ENCODE measurements around the gene PIP5KL1.

DNA sequence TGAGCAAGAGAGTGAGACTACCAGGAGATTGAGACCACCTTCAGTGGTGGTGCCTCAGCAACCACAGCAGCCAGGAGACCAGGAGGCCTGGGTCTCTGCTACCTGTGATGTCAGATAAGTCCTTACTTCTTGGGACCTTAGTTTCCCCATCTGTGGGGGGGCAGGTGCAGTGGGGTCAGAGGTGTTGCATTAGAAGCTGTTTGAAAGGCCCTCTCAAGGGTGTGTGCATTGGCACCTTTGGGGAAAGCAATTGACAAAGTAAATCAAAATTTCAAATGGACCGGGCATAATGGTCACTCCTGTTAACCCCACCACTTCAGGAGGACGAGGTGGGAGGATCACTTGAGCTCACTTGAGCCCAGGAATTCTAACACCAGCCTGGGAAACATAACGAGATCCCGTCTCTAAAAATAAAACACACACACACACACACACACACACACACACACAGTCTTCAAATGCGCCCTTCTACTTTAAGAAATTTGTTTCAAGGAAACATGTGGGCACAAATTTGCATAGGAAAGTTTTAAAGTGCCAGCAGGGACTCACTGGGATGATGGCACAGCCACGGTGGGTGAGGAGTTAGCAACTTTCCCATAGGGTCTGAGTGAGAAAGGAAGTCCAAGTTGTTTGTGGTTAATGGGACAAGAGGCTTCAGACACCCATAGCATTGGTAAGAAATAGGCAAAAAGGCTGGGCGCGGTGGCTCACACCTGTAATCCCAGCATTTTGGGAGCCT is 51.8 kb downstream of the PIP5KL1 start:
- no peak for TF ChIP-seq EZH2 (IDR thresholded peaks at IDR 0.05; ENCODE audit: low read depth)
- TF ChIP-seq, protein P1, sequence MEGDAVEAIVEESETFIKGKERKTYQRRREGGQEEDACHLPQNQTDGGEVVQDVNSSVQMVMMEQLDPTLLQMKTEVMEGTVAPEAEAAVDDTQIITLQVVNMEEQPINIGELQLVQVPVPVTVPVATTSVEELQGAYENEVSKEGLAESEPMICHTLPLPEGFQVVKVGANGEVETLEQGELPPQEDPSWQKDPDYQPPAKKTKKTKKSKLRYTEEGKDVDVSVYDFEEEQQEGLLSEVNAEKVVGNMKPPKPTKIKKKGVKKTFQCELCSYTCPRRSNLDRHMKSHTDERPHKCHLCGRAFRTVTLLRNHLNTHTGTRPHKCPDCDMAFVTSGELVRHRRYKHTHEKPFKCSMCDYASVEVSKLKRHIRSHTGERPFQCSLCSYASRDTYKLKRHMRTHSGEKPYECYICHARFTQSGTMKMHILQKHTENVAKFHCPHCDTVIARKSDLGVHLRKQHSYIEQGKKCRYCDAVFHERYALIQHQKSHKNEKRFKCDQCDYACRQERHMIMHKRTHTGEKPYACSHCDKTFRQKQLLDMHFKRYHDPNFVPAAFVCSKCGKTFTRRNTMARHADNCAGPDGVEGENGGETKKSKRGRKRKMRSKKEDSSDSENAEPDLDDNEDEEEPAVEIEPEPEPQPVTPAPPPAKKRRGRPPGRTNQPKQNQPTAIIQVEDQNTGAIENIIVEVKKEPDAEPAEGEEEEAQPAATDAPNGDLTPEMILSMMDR (conservative IDR thresholded peaks at IDR 0.05) = no peak

Measured in PC-9 (cell line).